GM23338 (cell line): ENCODE data around the gene WBP2NL. TPM values are rescaled to one million over a fixed set of nuclear protein-coding genes. Genes with fewer than 3 reads are reported as not detected.

Experiments
- ATAC-seq: fragments of 200-7000 bp; cut with Tn5 transposase; 3 replicates; pipeline ENCODE4 v1.9.1; 2020
- DNase-seq: peaks from one replicate; pipeline ENCODE4 v3.0.0-alpha.2; 2015; ENCODE audit warnings: low spot score
- H2AFZ ChIP-seq: fragments of 200-600 bp; sonication (generic); 2 replicates; pipeline ENCODE4 v1.8.0; 2016; ENCODE audit warnings: antibody characterized with exemption, mild to moderate bottlenecking, moderate library complexity
- H3F3A ChIP-seq: fragments of 200-600 bp; sonication (generic); replicated peaks from 2 replicates; pipeline ENCODE4 v1.8.0; 2017; ENCODE audit warnings: antibody characterized with exemption, mixed run types, low read depth
- H3K27ac ChIP-seq: fragments of 200-600 bp; sonication (generic); 2 replicates; pipeline ENCODE4 v1.6.1; 2016; ENCODE audit warnings: low read depth
- H3K27me3 ChIP-seq: fragments of 200-600 bp; sonication (generic); 2 replicates; pipeline ENCODE4 v1.8.0; 2016; ENCODE audit warnings: mild to moderate bottlenecking, mixed run types, moderate library complexity; ENCODE audit not compliant: insufficient read depth
- H3K36me3 ChIP-seq: fragments of 200-600 bp; sonication (generic); 2 replicates; pipeline ENCODE4 v1.8.0; 2016; ENCODE audit warnings: mild to moderate bottlenecking; ENCODE audit not compliant: insufficient read depth
- H3K4me1 ChIP-seq: fragments of 200-600 bp; sonication (generic); 2 replicates; pipeline ENCODE4 v1.8.0; 2016; ENCODE audit warnings: mild to moderate bottlenecking, moderate library complexity; ENCODE audit not compliant: insufficient read depth
- H3K4me2 ChIP-seq: fragments of 200-600 bp; sonication (generic); 2 replicates; pipeline ENCODE4 v1.7.1; 2017; ENCODE audit warnings: mixed run types
- H3K4me3 ChIP-seq: fragments of 200-600 bp; sonication (generic); 2 replicates; pipeline ENCODE4 v1.6.1; 2016; ENCODE audit warnings: mixed run types
- H3K79me2 ChIP-seq: fragments of 200-600 bp; sonication (generic); replicated peaks from 2 replicates; pipeline ENCODE4 v1.8.0; 2017; ENCODE audit warnings: mild to moderate bottlenecking; ENCODE audit not compliant: insufficient read depth
- H3K9me2 ChIP-seq: fragments of 200-600 bp; sonication (generic); 2 replicates; pipeline ENCODE4 v1.8.0; 2017; ENCODE audit not compliant: insufficient read depth
- H4K20me1 ChIP-seq: fragments of 200-600 bp; sonication (generic); replicated peaks from 2 replicates; pipeline ENCODE4 v1.8.0; 2017; ENCODE audit warnings: mild to moderate bottlenecking; ENCODE audit not compliant: insufficient read depth
- H3K27ac Mint-ChIP-seq: 2 replicates; pipeline ENCODE4 v1.8.0; 2020; ENCODE audit warnings: inconsistent platforms, mild to moderate bottlenecking, moderate library complexity, mixed read lengths
- H3K27me3 Mint-ChIP-seq: 3 replicates; pipeline ENCODE4 v1.8.0; 2022; ENCODE audit warnings: low read depth, mild to moderate bottlenecking, moderate library complexity, mixed read lengths, inconsistent platforms; ENCODE audit not compliant: insufficient read depth, poor library complexity
- H3K36me3 Mint-ChIP-seq: 3 replicates; pipeline ENCODE4 v1.8.0; 2021; ENCODE audit warnings: low read depth, mild to moderate bottlenecking, inconsistent platforms, moderate library complexity, mixed read lengths
- H3K4me1 Mint-ChIP-seq: 3 replicates; pipeline ENCODE4 v1.8.0; 2020; ENCODE audit warnings: mild to moderate bottlenecking, inconsistent platforms, mixed read lengths
- H3K4me3 Mint-ChIP-seq: 3 replicates; pipeline ENCODE4 v1.8.0; 2021; ENCODE audit warnings: moderate library complexity, mild to moderate bottlenecking, inconsistent platforms, mixed read lengths
- H3K9me3 Mint-ChIP-seq: 3 replicates; pipeline ENCODE4 v1.8.0; 2020; ENCODE audit warnings: moderate library complexity, mild to moderate bottlenecking, inconsistent platforms, mixed read lengths
- CREB1 ChIP-seq: fragments of 250-450 bp; sonication (Bioruptor Pico); IDR thresholded peaks from 2 replicates; pipeline ENCODE4 v1.5.0; 2020; ENCODE audit warnings: low read depth, mild to moderate bottlenecking, moderate library complexity
- CTCF ChIP-seq, 2 experiments: fragments of 200-600 bp in 1 of 2; sonication (generic) in 1 of 2; conservative IDR thresholded peaks; 2 replicates each; pipeline versions ENCODE4 v1.5.1 to v1.6.1; 2016 to 2017; ENCODE audit warnings: antibody characterized with exemption in 2 of 2, low read depth in 2 of 2, mild to moderate bottlenecking in 2 of 2, moderate library complexity in 1 of 2
- EZH2phosphoT487 ChIP-seq: fragments of 200-600 bp; sonication (generic); IDR thresholded peaks from one replicate; pipeline ENCODE4 v1.8.1; 2018; ENCODE audit warnings: antibody characterized with exemption; ENCODE audit not compliant: unreplicated experiment
- JUNB ChIP-seq: IDR thresholded peaks from one replicate; pipeline ENCODE4 v1.6.1; 2016; ENCODE audit warnings: antibody characterized with exemption; ENCODE audit not compliant: unreplicated experiment
- NANOG ChIP-seq: IDR thresholded peaks from 2 replicates; pipeline ENCODE4 v1.6.1; 2016; ENCODE audit warnings: antibody characterized with exemption, borderline replicate concordance
- POLR2AphosphoS5 ChIP-seq: IDR thresholded peaks from 2 replicates; pipeline ENCODE4 v1.6.1; 2016; ENCODE audit warnings: antibody characterized with exemption, low read depth
- REST ChIP-seq: IDR thresholded peaks from one replicate; pipeline ENCODE4 v1.6.1; 2018; ENCODE audit warnings: antibody characterized with exemption; ENCODE audit not compliant: unreplicated experiment
- STAT1 ChIP-seq: IDR thresholded peaks from one replicate; pipeline ENCODE4 v1.6.1; 2016; ENCODE audit warnings: antibody characterized with exemption; ENCODE audit not compliant: unreplicated experiment
- ZNF114 ChIP-seq: fragments of 250-450 bp; sonication (Bioruptor Pico); IDR thresholded peaks from 2 replicates; pipeline ENCODE4 v1.5.0; 2020; ENCODE audit warnings: mild to moderate bottlenecking, moderate library complexity
- ZNF331 ChIP-seq: fragments of 250-450 bp; sonication (Bioruptor Pico); IDR thresholded peaks from 2 replicates; pipeline ENCODE4 v1.5.0; 2020; ENCODE audit warnings: low read depth, mild to moderate bottlenecking, moderate library complexity
- polyA plus RNA-seq: library from polyadenylated mRNA; unstranded; fragments of >200 nt; fragmentation: Nextera tagmentation; extraction: Ambion mirVana; gene quantifications from 2 replicates; pipeline ENCODE4 v1.2.1, GENCODE V29; 2016
- total RNA-seq: library from RNA; depleted of rRNA; stranded (reverse); fragments of >200 nt; shearing (Covaris generic); gene quantifications from 2 replicates; pipeline ENCODE4 v1.2.3, GENCODE V29; 2014
- TF ChIP-seq, protein P1 (sequence below): IDR thresholded peaks from 2 replicates; pipeline ENCODE4 v1.6.1; 2016; ENCODE audit warnings: antibody characterized with exemption

The WBP2NL gene
- total and polyA plus RNA-seq, 2 experiments from 2014 or later, result 0.14 TPM; not detected in 1

GRCh38 chr22:42035256-42035655 is 36.7 kb downstream of the WBP2NL start (continued):
- TF ChIP-seq REST (no peak), JUNB (no peak), CREB1 (no peak)

- Histone ChIP-seq H3K27me3 (no peaks in the 10 kb centered on the region), H3K79me2 (no peaks in the 10 kb centered on the region), H3F3A (no peaks in the 10 kb centered on the region), H3K4me2 (no peak overlapping the region), H3K27ac (no peak overlapping the region), H4K20me1 (no peaks in the 10 kb centered on the region), H3K4me1 (no peaks in the 10 kb centered on the region), H3K36me3 (no peaks in the 10 kb centered on the region), H3K9me2 (no peaks in the 10 kb centered on the region), H3K4me3 (no peak overlapping the region), H2AFZ (no peak overlapping the region)
- DNase-seq, result no peak
- peaks cover 39% of the 10 kb centered on the region for H3K9me3 Mint-ChIP-seq
- H3K27me3 Mint-ChIP-seq, result peaks cover 5% of the 10 kb centered on the region
- peaks cover 10% of the 10 kb centered on the region; the same call in 2 of the 3 replicates for H3K36me3 Mint-ChIP-seq
- H3K27ac Mint-ChIP-seq, result no peak overlapping the region
- ATAC-seq, result no peak
- no peak overlapping the region for H3K4me3 Mint-ChIP-seq
- H3K4me1 Mint-ChIP-seq, result no peaks in the 10 kb centered on the region
- TF ChIP-seq REST (no peak), ZNF114 (CRISPR knock-in tag) (no peak), JUNB (no peak), ZNF331 (no peak), POLR2AphosphoS5 (no peak), STAT1 (no peak), NANOG (no peak), CTCF (conservative IDR thresholded peaks at IDR 0.05; ENCODE audit: low read depth in 2 of 2) (no peak), EZH2phosphoT487 (no peak)
- TF ChIP-seq, protein P1, sequence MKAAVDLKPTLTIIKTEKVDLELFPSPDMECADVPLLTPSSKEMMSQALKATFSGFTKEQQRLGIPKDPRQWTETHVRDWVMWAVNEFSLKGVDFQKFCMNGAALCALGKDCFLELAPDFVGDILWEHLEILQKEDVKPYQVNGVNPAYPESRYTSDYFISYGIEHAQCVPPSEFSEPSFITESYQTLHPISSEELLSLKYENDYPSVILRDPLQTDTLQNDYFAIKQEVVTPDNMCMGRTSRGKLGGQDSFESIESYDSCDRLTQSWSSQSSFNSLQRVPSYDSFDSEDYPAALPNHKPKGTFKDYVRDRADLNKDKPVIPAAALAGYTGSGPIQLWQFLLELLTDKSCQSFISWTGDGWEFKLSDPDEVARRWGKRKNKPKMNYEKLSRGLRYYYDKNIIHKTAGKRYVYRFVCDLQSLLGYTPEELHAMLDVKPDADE, result no peak
Measured at GRCh38 chr22:42039271-42039670, 40.7 kb downstream of the WBP2NL start.
